ENCODE measurements around the gene GTF2H2. TPM values are rescaled to one million over a fixed set of nuclear protein-coding genes. Genes with fewer than 3 reads are reported as not detected.

Gene GTF2H2
- 18.0 and 24.5 TPM in 2 replicates for total RNA-seq

GRCh38 chr5:71067262-71067928 is at the start of gene GTF2H2:
GTF2H2 (minus strand) TSS chr5:71067676; CDS start chr5:71062763, 4,913 bp downstream.

DNA sequence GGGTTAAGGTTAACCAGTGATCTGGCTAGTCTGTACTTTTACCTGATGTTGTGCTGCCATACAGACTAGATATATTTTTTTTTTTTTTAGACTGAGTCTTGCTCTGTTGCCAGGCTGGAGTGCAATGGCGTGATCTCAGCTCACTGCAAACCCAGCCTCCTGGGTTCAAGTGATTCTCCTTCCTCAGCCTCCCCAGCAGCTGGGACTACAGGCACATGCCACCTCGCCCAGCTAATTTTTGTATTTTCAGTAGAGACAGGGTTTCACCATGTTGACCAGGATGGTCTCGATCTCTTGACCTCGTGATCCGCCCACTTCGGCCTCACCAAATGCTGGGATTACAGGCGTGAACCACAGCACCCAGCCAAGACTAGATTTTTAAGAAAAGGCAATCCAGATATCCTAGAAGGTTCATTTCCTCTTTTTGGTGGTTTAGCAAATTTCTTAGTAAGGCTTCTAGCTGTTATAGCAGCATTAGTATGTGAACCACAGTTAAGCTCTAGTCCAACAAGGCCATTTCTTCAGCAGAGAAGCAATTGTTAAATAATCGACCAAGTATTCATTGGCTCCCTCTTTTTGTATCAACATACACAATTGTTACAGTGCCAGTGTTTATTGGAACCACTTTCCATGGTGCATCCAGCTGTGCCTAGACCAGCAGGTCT is 42.1 kb downstream of the GTF2H2 start, which contains the start of gene NAIP:
Gene NAIP, minus strand, starts transcription at position 51 of the 665 bp plus-strand sequence. CDS start 12,424 bp downstream, outside the sequence.

Other genes starting within 250 kb of the GTF2H2 start
- gene SERF1A, start 167.0 kb downstream of the GTF2H2 start, total RNA-seq: 5.5 and 20.0 TPM in 2 replicates
- gene SMN1, start 142.6 kb downstream of the GTF2H2 start, total RNA-seq: 21.1 and 25.9 TPM in 2 replicates
- gene NAIP, start 42.3 kb downstream of the GTF2H2 start, total RNA-seq: 2.9 and 4.4 TPM in 2 replicates

Measured in cardiac ventricle fibroblast (primary cell).